ENCODE results near the gene CCDC24. TPM values are rescaled to one million over a fixed set of nuclear protein-coding genes. Genes with fewer than 3 reads are reported as not detected.

CCDC24 gene
- total and polyA plus RNA-seq, 9 of the 15 experiments (the other 6 are each of a cell fraction or from before 2014, with no cell fraction given) = 0.31 to 4.5 (median 1.5) TPM

DNA sequence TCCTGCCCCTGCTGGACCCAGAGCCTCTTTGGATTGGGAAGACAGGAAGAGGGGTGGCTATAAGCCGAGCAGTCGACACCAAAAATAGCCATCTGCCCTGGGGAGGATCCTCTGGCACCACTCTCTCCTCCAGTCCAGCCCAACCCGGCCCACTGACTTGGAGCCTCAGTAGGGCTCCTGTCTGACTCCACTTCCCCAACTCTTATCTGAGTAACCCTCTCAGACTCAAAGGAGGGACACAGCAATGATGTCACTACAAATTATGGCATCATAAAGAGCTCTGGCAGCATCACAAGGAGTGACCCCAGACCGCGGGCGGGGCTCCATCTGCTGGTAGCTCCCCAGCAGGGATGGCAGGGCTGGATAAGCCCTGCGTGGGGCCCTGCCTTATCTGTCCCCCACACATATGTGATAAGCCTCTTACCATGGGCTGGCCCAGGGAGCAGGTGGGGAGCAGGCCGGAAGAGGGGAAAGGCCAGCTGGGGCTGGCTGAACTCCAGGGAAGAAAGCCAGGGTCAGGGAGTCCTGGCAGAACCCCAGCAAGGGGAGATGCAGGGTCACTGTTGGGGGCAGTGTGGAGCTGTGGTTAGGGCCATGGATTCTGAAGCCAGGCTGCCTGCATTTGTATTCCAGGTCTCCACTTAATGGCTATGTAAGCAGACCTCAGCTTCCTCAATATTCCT, 44.5 kb downstream of the CCDC24 start:
- DNase-seq (ENCODE audit: extremely low read depth in 1 of 4, low spot score in 3 of 4) = peak; percentile 98 to 100 (median 99)
- peak overlapping the region; percentile 26 for H2AFZ ChIP-seq (ENCODE audit: low read depth, low read length)
- no peaks in the 10 kb centered on the region for H3K9me3 ChIP-seq (replicated peaks; ENCODE audit: control insufficient read depth, insufficient read depth, low read depth, low read length)
- CTCF ChIA-PET (ENCODE audit: low intra/inter-chr PET ratio) = interaction anchor here (1.0 to 3.7 kb wide), 8 partner anchors 11 to 273 kb away, joined by 3 to 56 read pairs (median 4); partner anchors contain the start of gene B4GALT2
- H3K27me3 ChIP-seq (ENCODE audit: control insufficient read depth in 2 of 2, insufficient read depth in 2 of 2, low read length in 2 of 2) = no peaks in the 10 kb centered on the region
- peak overlapping the region; percentile 42 to 59; a peak in 3 of 4 replicates for H3K9ac ChIP-seq (ENCODE audit: insufficient read depth in 1 of 2, low read depth in 2 of 2, low read length in 2 of 2)
- no peak overlapping the region for H3K4me3 ChIP-seq
- 0% methylated on average over 8 of the region's 8 CpGs for WGBS (ENCODE audit: insufficient coverage, low coverage, missing lambda C conversion rate)
- in situ Hi-C loops (cut with MboI) (no loop called here), intact Hi-C loops (cut with micrococcal nuclease) (loop anchor here (1.0 to 5.0 kb wide), 3 partner anchors 31 to 89 kb away; partner anchors contain the start of gene IPO13)
- peak overlapping the region; percentile 56 for H3K4me2 ChIP-seq (ENCODE audit: insufficient read depth, low read length)
- H3K9me1 ChIP-seq (ENCODE audit: control insufficient read depth, insufficient read depth, low read length) = no peaks in the 10 kb centered on the region
- no peaks in the 10 kb centered on the region for H3K36me3 ChIP-seq (ENCODE audit: control insufficient read depth, insufficient read depth, low read length)
- H3K79me2 ChIP-seq (ENCODE audit: control insufficient read depth, insufficient read depth, low read length) = peaks cover 6% of the 10 kb centered on the region; the same call in 2 of the 3 replicates
- peak overlapping the region; percentile 65 for H3K27ac ChIP-seq (ENCODE audit: extremely low read depth, low read depth, low read length)
- peaks cover 64 to 67% of the 10 kb centered on the region in 2 experiments for H3K4me1 ChIP-seq (replicated peaks in 1 of 2; ENCODE audit: control insufficient read depth in 2 of 2, insufficient read depth in 2 of 2, low read length in 2 of 2)
- BruUV-seq (replicated peaks) = no TSS peak
- ATAC-seq = peak; percentile 78
- H4K20me1 ChIP-seq (replicated peaks; ENCODE audit: control insufficient read depth, insufficient read depth, low read length) = no peaks in the 10 kb centered on the region
- FAIRE-seq = peak; percentile 99
- POLR2A ChIA-PET = interaction anchor here (0.5 to 3.2 kb wide), 21 partner anchors 9 to 1273 kb away, joined by 3 to 17 read pairs (median 6); partner anchors contain the start of gene ATP6V0B
- TF ChIP-seq ZNF830 (CRISPR knock-in tag; IDR thresholded peaks at IDR 0.05) (0 out of 2 replicates have a peak, but pooled peaks have one; percentile 81), ZKSCAN1 (IDR thresholded peaks at IDR 0.05; ENCODE audit: low read depth, low read length) (peak; percentile 93), PRPF4 (IDR thresholded peaks at IDR 0.05; ENCODE audit: insufficient read depth, low read depth, low read length, poor library complexity, severe bottlenecking) (no peak), PRMT5 (CRISPR knock-in tag; IDR thresholded peaks at IDR 0.05) (no peak), ESRRB (CRISPR knock-in tag; IDR thresholded peaks at IDR 0.05; ENCODE audit: borderline replicate concordance) (no peak), MEF2A (IDR thresholded peaks at IDR 0.05; ENCODE audit: control insufficient read depth, low read depth, low read length) (peak; percentile 67; the same call in 1 of the 2 replicates), TRIM28 (IDR thresholded peaks at IDR 0.05) (peak; percentile 89), MAZ (CRISPR knock-in tag; conservative IDR thresholded peaks at IDR 0.05 in 1 of 2, IDR thresholded peaks at IDR 0.05 in 1 of 2) (peak; percentile 99 to 100), MEIS2 (IDR thresholded peaks at IDR 0.05; ENCODE audit: partially characterized antibody) (peak; percentile 74), ZNF780A (CRISPR knock-in tag; IDR thresholded peaks at IDR 0.05) (no peak)
- TF ChIP-seq, protein P1, sequence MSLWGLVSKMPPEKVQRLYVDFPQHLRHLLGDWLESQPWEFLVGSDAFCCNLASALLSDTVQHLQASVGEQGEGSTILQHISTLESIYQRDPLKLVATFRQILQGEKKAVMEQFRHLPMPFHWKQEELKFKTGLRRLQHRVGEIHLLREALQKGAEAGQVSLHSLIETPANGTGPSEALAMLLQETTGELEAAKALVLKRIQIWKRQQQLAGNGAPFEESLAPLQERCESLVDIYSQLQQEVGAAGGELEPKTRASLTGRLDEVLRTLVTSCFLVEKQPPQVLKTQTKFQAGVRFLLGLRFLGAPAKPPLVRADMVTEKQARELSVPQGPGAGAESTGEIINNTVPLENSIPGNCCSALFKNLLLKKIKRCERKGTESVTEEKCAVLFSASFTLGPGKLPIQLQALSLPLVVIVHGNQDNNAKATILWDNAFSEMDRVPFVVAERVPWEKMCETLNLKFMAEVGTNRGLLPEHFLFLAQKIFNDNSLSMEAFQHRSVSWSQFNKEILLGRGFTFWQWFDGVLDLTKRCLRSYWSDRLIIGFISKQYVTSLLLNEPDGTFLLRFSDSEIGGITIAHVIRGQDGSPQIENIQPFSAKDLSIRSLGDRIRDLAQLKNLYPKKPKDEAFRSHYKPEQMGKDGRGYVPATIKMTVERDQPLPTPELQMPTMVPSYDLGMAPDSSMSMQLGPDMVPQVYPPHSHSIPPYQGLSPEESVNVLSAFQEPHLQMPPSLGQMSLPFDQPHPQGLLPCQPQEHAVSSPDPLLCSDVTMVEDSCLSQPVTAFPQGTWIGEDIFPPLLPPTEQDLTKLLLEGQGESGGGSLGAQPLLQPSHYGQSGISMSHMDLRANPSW (CRISPR knock-in tag; IDR thresholded peaks at IDR 0.05) = peak; percentile 92; the same call in 1 of the 2 replicates
- TF ChIP-seq, protein P2, sequence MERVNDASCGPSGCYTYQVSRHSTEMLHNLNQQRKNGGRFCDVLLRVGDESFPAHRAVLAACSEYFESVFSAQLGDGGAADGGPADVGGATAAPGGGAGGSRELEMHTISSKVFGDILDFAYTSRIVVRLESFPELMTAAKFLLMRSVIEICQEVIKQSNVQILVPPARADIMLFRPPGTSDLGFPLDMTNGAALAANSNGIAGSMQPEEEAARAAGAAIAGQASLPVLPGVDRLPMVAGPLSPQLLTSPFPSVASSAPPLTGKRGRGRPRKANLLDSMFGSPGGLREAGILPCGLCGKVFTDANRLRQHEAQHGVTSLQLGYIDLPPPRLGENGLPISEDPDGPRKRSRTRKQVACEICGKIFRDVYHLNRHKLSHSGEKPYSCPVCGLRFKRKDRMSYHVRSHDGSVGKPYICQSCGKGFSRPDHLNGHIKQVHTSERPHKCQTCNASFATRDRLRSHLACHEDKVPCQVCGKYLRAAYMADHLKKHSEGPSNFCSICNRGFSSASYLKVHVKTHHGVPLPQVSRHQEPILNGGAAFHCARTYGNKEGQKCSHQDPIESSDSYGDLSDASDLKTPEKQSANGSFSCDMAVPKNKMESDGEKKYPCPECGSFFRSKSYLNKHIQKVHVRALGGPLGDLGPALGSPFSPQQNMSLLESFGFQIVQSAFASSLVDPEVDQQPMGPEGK (CRISPR knock-in tag; IDR thresholded peaks at IDR 0.05; ENCODE audit: borderline replicate concordance) = peak; percentile 95
- TF ChIP-seq, protein P3, sequence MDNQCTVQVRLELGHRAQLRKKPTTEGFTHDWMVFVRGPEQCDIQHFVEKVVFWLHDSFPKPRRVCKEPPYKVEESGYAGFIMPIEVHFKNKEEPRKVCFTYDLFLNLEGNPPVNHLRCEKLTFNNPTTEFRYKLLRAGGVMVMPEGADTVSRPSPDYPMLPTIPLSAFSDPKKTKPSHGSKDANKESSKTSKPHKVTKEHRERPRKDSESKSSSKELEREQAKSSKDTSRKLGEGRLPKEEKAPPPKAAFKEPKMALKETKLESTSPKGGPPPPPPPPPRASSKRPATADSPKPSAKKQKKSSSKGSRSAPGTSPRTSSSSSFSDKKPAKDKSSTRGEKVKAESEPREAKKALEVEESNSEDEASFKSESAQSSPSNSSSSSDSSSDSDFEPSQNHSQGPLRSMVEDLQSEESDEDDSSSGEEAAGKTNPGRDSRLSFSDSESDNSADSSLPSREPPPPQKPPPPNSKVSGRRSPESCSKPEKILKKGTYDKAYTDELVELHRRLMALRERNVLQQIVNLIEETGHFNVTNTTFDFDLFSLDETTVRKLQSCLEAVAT (IDR thresholded peaks at IDR 0.05) = peak; percentile 79 to 92; a peak in 3 of 4 replicates
